HG03139 (cell line): ENCODE measurements around the gene SSRP1.

Experiments
- ATAC-seq: cut with Tn5 transposase; IDR thresholded peaks from one replicate; pipeline ENCODE4 v1.9.1; 2021; ENCODE audit not compliant: unreplicated experiment

Gene SSRP1

DNA sequence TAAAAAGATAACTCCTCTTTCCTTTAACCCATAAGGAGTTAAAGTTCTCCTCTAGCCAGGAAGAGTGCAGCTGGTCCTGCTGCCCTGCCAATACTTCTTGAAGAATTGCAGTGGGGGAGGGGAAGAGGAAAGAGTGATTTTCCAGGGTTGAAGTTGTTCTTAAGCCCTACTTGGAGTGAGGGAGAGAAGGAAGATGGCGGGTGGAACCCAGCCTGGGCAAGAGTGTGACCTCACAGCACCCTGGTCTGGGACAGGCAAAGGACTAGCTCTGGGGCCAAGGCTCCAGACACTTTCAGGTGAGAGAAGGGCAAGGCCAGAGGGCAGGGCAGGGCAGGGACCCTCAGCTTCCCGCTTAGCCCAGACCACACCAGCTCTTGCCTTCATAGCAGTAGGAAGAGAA, 17.5 kb downstream of the SSRP1 start:
- ATAC-seq = no peak

DNA sequence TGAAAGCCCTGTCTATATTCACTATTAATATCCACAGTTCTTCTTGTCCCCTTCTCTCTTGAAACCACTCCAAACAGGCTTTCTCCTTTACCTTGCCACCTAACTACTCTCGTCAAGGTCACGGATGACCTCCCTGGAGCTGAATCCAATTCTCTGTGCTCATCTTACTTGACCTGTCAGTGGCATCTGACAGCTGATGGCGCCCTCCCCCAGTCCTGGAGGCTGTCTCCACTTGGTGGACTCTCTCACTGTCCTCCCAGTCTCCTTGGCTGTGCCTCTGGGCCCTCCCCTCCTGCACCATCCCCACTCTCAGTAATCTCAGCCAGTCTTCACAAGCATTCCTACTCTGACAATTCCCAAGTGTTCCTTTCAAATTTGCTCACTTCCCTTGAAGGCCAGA, 19.7 kb downstream of the SSRP1 start:
- ATAC-seq = no peak

DNA sequence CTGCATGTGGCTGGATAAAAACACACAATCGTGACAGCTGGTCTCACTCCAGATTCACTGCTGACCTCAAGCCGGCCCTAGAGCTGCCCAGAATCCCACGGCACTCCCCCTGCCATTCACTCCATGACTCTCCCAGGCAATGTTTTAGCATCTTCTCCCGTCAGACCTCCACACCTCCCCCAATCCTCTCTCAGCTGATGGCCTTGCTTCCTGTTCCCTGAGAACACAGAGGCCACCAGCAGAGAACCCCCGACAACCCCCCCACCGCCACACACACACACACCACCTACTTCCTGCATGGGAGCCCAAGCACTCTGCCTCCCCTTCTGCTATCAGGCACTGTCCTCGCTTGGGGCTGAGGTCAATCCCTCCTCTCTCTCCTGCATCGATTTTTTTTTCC, 20.2 kb downstream of the SSRP1 start:
- no peak for ATAC-seq

DNA sequence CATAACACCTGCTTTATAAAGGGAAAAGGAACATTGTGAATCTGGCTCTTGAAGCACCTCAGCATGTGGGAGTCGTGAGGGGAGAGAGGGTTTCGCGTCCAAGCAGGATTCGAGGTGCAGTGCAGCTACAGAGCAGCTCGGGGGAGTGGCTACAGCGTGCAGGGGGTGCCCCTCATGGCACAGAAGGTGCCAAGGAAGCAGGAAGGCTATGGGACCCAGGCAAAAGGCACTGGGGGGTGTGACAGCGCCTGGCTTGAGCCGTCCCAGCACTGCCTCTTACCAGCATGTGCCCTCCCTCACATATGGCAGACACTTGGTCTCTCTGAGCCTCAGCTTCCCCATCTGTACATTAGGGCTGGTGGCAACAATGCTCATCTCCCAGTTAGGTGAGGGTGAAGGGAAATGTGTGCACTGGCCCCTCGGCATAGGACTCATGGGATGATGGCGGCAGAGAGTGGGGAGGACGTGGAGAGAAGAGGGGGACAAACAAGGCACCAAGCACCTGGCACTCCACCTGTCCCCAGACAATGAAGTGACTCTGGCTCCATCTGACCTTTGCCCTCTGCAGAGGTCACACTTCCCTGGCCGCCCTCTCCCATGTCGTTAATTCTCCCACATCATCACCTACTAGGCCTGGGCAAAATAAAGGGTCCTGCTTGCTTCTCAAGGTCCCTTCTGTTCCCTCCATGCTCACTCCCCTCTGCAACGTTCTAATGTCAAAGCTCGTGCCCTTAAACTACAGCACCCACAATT, 21.3 kb downstream of the SSRP1 start:
- no peak for ATAC-seq

DNA sequence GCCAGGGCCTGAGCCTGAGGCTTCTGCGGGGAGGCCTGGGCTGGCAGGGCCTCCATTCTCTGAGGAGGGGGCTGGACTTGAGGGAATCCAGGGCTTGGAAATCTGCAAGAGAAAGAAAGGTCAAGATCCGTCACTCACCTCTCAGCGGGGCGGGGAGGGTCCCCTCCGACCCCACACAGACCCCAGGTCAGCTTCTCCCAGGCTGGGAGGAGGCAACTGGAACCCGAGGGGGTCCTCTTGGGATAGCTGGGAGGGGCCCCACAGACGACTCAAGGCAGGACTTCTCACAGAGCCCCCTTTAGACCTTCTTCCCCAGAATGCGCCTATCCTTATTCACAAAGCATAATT, 21.9 kb downstream of the SSRP1 start:
- no peak for ATAC-seq

DNA sequence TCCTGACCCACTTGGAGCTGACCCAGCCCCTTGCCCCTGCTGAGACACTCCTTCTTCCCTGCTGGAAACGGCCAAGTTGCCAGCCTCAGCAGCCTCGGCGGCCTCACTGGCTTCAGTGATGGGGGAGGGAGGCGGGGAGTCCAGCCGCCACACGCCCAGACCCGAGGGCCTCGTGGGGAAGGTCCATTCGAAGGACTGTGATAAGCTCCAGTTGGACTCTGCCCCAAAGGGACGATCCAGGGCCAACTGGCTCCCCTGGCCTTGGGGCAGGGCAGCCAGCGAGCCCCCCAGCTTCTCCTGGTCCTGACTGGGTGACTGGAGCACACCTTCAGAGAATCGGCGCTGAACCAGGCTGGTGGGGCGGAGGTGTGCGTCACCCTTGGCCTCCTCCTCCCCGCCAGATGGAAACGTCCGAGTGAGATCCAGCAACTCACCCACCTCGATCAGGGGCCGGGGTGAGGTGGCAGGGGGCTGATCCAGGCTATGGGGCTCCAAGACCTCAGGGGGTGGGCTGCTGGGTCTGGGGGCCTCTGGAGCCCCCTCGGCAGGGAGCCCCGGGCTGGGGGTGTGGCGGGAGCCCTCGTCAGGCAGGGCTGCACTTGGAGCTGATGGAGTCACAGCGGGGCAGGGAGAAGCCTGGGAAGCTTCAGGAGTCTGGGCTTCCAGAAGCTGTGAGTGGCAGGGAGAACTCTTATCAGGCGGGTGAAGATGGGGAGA, 22.5 kb downstream of the SSRP1 start:
- ATAC-seq = no peak

DNA sequence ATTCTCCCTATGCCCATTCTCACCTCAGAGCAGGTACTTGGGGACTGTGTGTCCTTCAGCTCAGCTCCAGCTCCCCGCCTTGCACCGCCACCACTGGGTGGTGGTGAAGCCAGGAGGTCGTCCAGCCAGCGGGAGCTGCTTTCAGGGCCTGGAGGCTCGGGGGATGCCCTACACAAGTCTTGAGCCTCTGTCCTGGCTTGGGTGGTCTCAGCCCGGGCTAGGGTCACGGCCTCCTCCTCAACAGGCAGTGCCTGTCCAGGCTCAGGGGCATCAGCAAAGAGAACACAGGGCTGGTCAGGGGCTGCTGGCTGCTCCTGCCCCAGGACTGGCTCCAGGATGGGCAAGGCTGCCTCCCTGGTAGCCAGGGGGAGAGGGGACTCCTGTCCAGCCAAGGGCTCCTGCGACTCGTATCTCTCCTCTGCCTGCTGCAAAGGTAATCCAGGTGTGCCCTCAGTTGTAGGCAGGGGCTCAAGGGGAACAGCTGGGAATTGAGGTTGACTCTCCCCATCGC, 23.1 kb downstream of the SSRP1 start:
- ATAC-seq = no peak

DNA sequence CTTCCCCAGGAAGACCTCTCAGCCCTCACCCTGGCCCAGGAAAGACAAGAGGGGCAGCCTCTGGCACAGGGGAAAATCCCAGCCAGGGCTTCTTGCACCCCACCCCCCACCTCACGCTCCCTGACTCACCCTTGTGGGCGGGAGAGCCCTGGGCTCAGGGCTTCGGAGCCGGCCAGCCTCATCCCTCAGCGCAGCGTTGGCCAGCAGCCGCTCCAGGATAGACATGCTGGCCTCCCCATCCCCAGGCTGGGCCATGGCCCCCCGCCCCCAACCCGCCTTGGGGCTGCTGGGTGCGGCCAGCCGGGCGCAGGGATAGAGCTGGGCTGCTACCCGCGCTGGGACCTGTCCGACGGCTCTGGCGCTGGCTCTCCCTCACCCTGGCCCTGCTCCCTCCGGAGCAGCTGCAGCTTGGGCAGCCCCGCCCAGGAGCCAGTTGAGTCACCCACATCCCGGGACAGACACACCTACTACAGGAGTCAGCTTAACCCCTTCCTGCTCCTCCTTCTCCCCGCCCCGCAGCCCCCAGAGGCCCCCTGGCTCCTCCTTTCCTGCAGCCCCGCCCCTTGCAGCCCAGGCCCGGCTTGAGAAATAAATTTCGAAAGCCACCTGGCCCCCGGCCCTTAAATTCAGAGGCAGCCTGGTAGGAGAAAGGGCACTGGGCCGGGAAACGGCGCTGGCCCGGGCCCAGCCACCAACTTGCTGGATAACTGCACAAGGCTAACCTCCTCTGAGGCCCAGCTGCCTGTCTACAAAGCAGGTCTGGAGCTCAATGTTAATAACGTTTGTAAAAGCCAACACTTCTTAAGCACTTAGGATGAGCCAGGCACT, 24.4 kb downstream of the SSRP1 start:
- ATAC-seq = peak; percentile 98

DNA sequence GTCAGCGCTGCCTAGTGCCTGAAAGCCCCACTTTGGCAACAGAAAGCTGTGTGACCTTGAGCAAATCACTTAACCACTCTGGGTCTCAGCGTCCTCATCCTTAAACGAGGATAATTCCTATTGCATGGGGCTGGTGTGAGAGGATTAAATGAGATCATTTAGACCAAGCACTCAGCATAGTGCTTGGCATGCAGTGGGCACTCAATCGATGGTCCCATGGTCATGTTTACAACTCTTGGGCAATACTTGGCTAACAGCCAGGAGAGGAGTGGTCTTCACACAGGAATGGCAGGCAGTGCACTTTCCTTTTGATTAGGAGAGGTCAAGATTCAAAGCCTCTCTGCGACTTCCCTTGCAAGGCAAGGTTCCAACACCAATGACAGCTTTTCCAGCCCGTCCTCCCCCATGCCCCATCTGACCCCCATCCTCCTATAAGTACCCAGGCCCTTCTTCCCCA, 25.0 kb downstream of the SSRP1 start:
- no peak for ATAC-seq

DNA sequence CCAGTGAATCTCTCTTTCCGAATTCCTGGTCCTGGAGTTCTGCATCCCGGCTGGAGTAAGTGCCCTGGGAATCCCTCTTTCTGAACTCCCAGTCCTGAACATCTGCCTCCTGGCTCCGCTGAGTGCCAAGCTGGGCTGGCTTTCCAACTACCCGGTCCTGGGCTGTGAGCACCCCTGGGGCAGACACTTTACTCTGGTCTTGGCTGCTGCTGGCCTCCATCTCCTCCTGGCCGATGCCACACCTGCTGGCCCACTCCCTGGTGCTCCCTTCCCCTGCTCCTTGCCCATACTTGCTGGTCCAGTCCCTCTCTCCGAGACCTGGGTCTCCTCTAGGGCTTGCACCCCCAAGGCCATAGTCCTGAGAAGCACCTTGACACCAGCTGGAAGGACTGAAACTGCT, 25.6 kb downstream of the SSRP1 start:
- ATAC-seq = no peak

DNA sequence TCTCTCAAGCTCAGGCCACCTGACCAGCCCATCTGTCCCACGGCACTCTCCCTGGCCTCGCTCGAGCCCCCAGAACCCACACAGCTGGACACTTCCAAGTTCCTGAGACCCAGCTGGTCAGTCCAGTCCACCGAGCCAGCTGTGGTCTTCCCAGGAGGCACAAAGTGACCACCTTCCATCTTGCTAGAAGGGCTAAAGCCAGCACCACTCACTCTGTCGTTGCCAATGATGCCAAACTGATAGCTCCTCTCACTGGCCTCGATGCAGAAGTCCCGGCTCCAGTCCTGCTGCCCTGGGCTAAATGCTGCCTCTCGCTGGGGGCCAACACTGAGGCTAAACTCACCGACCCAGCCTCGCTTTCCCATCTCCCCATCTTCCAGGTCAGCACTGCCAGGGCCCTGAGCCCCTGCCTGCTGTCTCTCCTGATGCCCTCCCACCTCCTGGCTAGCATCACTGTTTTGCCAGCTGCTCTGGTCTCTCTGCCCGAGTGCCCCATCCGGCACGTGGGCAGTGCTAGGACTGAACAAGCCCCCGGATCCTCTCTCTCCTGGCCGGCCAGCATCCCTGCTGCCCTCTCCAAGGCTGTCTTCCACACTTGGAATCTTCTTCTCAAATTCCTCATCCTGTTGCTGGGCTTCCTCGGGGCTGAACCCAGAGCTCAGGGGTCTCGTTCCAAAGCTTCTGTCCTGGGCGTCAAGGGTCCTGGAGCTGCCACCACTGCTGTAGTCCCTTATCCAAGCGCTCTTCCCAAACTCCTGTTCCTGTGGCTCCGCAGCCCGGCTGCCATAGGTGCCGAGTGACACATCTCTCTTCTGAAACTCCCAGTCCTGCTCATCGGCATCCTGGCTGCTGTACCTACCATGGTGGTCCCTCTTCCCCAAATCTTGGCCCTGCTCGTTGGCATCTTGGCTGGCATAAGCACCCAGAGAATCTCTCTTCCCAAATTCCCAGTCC, 26.3 kb downstream of the SSRP1 start:
- ATAC-seq = no peak

DNA sequence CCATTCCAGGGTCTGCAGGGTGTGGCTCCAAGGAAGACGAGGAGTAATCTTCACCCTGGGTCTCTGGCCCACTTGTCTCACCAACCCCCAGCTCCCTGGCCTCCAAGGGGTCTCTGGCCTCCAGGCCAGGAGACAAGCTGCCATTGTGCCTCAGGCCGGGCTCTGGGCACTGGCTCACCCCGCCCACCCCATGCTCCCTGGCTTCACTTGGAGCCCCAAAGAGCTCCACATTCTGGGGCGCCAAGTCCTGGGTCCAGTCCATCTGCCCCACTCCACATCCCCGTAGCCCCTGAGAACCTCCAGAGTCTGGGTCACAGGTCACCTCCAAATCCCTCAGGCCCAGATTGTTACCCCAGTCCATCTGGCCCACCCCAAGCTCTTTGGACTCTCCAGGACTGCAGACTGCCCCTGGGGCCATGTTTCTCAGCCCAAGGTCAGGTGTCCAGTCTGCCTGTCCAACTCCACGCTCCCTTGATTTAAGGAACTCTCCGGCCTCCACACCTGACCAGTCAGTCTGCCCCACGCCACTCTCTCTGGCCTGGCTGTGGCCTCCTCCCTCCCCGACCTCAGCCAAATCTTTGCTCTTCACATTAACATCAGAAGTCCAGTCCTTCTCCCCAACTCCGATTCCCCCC, 27.1 kb downstream of the SSRP1 start:
- ATAC-seq = no peak

DNA sequence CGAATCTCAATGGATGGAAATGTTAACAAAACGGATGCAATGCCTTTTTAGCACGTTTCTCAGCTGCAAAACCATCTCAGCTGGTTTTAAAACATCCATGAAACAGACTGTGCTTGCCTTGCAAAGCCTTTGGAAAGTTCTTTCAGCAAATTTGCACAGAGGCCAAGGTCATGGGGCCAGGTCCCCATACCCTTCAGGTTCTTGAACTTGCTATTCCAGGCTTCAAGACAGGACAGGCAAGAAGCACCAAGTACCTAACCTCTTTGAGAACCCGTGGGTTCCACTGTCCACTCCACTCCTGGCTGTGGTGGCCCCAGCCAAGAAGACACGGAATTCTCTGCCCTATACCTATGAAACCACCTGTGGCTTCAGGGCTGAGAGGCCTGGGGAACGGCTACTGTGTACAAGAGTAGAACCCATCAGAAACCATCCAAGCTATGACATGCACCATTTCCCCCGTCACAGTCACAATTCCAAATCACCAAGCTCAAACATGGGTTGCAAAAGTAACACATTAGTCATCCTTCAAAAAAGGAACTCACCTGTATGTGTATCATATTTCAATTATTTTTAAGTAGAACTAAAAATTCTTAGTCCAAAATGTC, 27.9 kb downstream of the SSRP1 start:
- no peak for ATAC-seq

DNA sequence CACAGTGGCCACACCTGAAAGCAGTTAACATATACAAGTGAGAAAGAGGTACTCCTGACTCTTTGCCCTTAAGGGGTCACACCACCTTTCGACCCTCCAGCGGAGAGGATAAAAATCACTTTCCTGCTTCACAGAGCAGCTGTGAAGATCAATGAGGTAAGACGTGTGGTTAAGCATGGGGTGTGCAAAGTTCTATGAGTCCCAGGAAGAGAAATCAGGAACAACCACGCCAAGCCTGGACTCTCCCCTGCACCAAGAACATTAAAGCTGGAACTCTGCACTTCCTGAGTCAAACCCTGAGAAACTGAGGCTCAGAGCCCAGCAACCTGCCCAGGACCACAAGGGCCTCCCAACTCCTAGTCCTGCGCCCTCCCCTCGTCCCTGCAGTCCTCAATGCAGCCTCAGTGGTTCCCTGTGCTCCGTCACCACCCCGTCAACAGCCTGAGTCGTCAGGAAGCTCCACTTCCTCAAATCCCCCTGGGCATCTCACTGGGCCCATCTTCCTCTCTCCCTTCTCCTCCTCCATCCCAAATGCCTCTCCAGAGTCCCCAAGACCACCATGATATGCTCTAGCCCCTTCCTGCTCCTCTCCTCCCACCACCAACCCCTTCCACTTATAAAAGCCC, 28.6 kb downstream of the SSRP1 start:
- ATAC-seq = no peak

DNA sequence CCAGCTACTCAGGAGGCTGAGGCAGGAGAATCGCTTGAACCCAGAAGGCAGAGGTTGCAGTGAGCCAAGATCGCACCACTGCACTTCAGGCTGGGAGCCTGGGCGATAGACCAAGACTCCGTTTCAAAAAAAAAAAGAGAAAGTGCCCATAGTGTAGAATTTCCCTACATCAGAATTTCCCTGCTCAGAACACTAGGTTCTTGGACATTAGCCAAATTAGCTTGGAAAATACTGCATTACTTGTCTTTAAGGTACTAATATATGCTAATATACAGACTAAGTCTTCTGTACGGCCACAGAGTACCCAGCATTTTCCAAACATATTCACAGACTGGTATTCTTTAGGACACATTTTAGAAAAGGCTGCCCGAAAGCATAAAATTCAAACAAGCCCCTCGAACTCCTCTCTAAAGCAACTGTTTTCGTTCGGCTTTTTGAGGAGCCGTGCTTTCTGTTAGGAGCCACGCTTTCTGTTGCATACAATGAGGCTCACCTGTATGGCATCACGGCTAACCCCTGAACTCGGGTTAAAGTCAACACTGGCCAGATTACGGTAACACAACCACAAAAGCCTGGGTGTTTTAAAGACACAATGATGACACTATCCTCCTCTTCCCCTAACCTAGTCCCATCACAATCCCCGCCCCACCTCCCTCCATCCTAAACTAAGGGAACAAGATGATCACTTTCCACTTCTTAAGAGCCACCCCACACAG, 29.4 kb downstream of the SSRP1 start:
- no peak for ATAC-seq

DNA sequence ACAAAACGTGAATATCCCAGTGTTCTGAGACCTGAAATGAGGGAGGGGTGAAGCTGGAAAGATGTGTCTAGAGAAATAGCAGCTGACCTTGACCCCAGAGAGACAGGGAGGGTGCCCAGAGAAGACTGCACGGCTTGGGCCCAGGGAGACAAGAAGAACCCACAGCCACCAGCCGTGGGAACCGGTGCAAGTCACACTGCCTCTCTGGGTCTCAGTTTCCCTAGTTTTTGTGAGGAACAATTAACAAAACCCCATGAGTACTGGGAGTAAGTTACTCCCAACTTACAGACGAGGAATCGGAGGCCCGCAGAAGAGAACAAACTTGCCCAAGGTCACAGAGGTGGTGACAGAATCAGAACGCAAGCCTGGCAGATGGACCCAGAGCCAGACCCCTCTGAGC, 30.2 kb downstream of the SSRP1 start:
- no peak for ATAC-seq

DNA sequence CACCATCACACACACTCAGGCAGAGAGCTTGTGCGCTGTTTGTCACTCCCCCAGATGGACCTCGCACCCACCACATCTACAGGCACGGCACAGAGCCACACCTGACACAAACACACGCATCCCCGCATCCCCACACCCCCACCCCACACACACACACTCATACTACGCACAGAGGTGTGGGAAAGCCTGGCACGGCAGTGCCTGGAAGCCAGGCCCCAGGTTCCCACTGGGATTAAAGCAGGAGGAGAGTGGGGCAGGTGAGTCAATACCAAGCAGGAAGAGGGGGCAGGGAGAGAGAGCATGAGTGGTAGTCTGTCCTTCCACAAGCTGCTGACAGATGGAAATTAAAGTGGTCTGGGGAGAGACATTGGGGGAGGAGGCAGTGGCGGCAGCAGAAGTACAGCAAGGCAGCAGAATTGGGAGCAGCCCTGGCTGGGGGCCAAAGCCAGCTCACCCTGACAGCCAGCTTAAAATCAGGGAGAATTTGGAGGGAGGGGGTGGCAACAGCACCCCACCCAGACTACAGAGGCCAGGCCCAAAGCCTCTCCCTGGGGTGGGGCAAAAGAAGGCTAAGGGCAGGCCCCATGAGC, 31.6 kb downstream of the SSRP1 start:
- ATAC-seq = no peak
